ENCODE measurements around the gene MCUB.
A peak's percentile ranks its signal among the peaks of the same experiment; 100 is the strongest.
"Not testable (repeated sequence)": the region's sequence is repeated elsewhere in the genome, so short reads cannot be mapped to it uniquely, and the experiment has no call there.

Gene MCUB

GRCh38 chr4:109559983-109560686 is at the start of gene MCUB:
Gene MCUB (plus strand): TSS chr4:109560246. CDS start chr4:109560338, 92 bp downstream.
- DNase-seq (ENCODE audit: low read depth in 2 of 2): peak; percentile 62 to 66

- no peak for DNase-seq (ENCODE audit: low read depth in 2 of 2)
Measured at GRCh38 chr4:109510687-109511086, 49.4 kb upstream of the MCUB start.

- DNase-seq (ENCODE audit: low read depth in 2 of 2): no peak
Measured at GRCh38 chr4:109511414-109511813, 48.6 kb upstream of the MCUB start.

- not testable (repeated sequence) for DNase-seq (ENCODE audit: low read depth in 2 of 2)
Measured at GRCh38 chr4:109513368-109513767, 46.7 kb upstream of the MCUB start.

GRCh38 chr4:109532182-109532581 is 27.9 kb upstream of the MCUB start:
- DNase-seq (ENCODE audit: low read depth in 2 of 2): no peak

GRCh38 chr4:109545401-109545800 is 14.6 kb upstream of the MCUB start:
- no peak for DNase-seq (ENCODE audit: low read depth in 2 of 2)

- DNase-seq (ENCODE audit: low read depth in 2 of 2): no peak
Measured at GRCh38 chr4:109547394-109547793, 12.7 kb upstream of the MCUB start.

- DNase-seq (ENCODE audit: low read depth in 2 of 2): peak; percentile 35 to 50
Measured at GRCh38 chr4:109548655-109549054, 11.4 kb upstream of the MCUB start.

- no peak for DNase-seq (ENCODE audit: low read depth in 2 of 2)
Measured at GRCh38 chr4:109552237-109552636, 7.8 kb upstream of the MCUB start.

- no peak for DNase-seq (ENCODE audit: low read depth in 2 of 2)
Measured at GRCh38 chr4:109553130-109553529, 6.9 kb upstream of the MCUB start.

GRCh38 chr4:109554971-109555370 is 5.1 kb upstream of the MCUB start:
- DNase-seq (ENCODE audit: low read depth in 2 of 2): no peak

GRCh38 chr4:109557433-109557832 is 2.6 kb upstream of the MCUB start:
- DNase-seq (ENCODE audit: low read depth in 2 of 2): no peak

- not testable (repeated sequence) for DNase-seq (ENCODE audit: low read depth in 2 of 2)
Measured at GRCh38 chr4:109558095-109558494, 2.0 kb upstream of the MCUB start.

- peak in 1 of 2 experiments; percentile 0 for DNase-seq (ENCODE audit: low read depth in 2 of 2)
Measured at GRCh38 chr4:109559625-109559982, 442 bp upstream of the MCUB start.

GRCh38 chr4:109560687-109561461 is 828 bp downstream of the MCUB start:
- DNase-seq (ENCODE audit: low read depth in 2 of 2): peak in 1 of 2 experiments; percentile 30

GRCh38 chr4:109562457-109563239 is 2.6 kb downstream of the MCUB start:
- no peak for DNase-seq (ENCODE audit: low read depth in 2 of 2)

- no peak for DNase-seq (ENCODE audit: low read depth in 2 of 2)
Measured at GRCh38 chr4:109571494-109571893, 11.4 kb downstream of the MCUB start.

- DNase-seq (ENCODE audit: low read depth in 2 of 2): no peak
Measured at GRCh38 chr4:109572154-109572553, 12.1 kb downstream of the MCUB start.

- DNase-seq (ENCODE audit: low read depth in 2 of 2): no peak
Measured at GRCh38 chr4:109574443-109574850, 14.4 kb downstream of the MCUB start.

GRCh38 chr4:109574931-109575804 is 15.1 kb downstream of the MCUB start:
- DNase-seq (ENCODE audit: low read depth in 2 of 2): no peak

- no peak for DNase-seq (ENCODE audit: low read depth in 2 of 2)
Measured at GRCh38 chr4:109576462-109576861, 16.4 kb downstream of the MCUB start.

Measured in fibroblast of skin of left biceps (primary cell).